HG03060 (cell line): ENCODE measurements around the gene COL27A1.
"Not testable (repeated sequence)": the region's sequence is repeated elsewhere in the genome, so short reads cannot be mapped to it uniquely, and the experiment has no call there.

Source experiments
- ATAC-seq: cut with Tn5 transposase; IDR thresholded peaks from one replicate; pipeline ENCODE4 v1.9.1; 2021; ENCODE audit warnings: low read depth, moderate number of reproducible peaks; ENCODE audit not compliant: unreplicated experiment

Gene COL27A1

GRCh38 chr9:114122136-114123027 is 33.0 kb upstream of the COL27A1 start:
- ATAC-seq: no peak

DNA sequence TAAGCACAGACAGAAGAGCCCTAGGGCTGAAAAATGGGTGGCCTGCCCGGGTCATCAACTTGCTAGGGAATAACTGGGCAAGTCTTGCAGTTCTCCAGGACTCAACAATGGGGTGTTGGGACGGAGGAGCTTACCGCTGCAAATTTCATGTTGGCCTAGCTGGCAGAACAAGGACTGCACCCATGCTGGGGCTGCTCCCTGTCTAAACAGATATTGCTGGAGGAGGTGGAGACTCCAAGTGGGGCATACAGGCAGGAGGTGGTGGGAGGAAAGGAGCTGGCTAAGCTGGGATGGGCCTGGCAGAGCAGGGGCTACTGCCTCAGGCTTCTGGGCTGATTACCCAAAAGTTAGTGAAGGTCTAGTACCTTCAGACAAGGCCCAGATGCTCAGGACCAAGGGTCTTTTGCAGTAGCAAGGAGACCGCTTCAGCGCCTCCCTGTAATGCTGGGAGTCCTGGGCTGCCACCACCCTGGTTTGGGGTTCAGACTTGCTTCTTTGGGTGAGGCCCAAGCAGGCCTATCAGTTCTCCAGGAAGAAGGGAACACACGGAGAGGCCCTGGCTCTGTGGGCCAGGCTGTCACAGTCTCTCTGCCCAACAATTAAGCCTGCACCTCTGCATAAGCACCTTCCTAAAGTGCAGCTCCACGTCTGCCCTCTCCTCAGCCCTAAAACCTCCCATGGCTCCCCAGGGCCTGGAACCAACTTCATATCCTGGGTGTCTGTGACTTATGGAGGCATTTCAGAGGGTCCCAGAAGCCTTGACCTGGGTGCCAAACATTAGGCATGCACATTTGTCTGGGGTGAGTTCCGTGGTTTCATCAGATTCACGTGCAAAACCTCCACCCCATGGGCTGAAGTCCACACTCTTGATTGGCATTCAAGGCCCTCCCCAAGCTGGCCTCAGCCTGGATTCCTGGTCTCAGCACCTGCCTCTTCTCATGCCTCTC is 32.0 kb upstream of the COL27A1 start:
- no peak for ATAC-seq

GRCh38 chr9:114124138-114124537 is 31.2 kb upstream of the COL27A1 start:
- ATAC-seq: no peak

DNA sequence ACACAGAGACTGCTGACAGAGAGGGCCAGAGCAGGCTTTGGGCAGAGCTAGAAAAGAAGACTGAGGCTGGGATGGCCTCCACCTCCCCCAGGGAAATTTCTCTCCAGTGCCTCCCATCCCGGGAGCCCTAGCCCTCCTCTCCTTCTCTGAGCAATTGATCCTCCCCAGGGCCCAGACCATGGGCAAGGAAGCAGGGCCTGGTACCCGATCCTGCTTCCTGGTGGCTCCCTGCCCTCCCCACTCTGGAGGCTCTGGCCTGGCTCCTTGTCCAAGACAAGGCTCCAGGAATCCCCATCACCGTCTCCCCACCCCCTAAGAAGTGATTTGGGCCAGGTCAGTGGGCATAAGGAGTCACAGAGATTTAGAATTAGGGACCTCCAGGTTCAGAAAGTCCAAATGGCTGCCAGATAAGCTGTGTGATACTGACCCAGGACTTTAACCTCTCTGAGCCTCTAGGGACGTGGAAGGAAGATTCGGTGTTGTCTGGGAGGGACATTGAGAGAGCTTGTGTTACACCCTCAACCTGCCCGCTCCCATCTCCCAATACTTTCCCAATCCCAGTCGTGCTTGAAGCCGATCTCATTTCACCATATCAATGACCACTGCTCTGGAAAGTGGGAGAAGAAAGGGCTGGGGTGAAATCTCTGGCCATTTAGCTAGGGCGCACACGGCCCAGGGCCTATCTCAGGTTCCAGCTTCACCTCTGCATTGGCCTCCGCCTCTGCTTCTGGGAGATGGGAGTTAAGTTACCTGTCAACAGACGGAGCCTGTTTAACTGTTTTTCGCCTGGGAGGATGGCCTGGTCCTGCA is 30.5 kb upstream of the COL27A1 start:
- no peak for ATAC-seq

DNA sequence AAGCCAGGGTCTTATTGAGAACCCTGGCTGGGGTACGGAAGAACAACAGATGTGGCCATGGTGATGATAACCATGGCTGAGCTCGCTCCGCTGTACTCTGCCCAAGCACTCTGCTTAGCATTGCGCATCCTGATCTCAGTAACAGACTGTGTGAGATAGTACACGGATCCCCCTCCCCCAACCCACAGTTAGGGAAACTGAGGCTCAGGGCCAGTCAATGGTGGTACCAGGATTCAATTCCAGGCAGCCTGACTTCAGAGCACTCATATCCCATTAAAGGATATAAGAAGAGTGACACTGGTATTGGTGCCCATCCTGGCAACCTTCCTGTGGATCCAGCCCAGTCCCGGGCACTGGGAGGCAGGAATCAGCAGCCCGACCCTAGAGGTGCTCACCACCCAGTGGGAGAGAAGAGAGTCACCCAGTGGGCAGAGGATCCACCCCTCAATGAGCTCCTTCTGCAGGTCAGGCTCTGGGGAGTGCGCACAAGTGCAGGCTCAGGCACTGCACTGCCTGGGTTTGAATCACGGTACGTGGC is 29.8 kb upstream of the COL27A1 start:
- no peak for ATAC-seq

GRCh38 chr9:114126247-114127060 is 28.9 kb upstream of the COL27A1 start:
- ATAC-seq: no peak

DNA sequence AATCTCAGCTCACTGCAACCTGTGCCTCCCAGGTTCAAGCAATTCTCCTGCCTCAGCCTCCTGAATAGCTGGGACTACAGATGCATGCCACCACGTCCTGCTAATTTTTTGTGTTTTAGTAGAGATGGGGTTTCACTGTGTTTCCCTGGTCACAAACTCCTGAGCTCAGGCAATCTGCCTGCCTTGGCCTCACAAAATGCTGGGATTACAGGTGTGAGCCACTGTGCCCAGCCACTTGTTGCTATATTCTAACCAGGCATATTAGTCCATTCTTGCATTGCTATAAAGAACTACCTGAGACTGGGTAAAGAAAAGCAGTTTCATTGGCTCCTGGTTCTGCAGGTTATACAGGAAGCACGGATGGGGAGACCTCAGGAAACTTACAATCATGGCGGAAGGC is 26.6 kb upstream of the COL27A1 start:
- ATAC-seq: not testable (repeated sequence)

DNA sequence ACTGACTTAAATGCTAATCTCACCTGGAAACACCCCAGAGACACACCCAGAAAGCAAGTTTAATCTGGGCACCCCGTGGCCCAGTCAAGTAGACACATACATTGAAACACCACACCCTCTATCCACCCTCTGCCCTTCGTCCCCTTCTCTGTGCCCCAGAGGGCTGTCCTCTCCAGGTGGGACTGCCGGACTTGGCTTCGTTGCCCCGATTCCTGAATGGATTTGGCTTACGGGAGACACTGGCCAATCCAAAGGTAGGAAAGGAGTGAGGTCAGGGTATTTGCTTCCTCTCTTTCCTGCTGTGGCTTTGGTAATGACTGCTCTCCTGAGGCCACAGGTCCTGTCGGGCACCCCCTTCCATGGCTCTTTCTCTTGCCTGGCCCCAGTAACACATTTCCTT is 25.2 kb upstream of the COL27A1 start:
- ATAC-seq: no peak

DNA sequence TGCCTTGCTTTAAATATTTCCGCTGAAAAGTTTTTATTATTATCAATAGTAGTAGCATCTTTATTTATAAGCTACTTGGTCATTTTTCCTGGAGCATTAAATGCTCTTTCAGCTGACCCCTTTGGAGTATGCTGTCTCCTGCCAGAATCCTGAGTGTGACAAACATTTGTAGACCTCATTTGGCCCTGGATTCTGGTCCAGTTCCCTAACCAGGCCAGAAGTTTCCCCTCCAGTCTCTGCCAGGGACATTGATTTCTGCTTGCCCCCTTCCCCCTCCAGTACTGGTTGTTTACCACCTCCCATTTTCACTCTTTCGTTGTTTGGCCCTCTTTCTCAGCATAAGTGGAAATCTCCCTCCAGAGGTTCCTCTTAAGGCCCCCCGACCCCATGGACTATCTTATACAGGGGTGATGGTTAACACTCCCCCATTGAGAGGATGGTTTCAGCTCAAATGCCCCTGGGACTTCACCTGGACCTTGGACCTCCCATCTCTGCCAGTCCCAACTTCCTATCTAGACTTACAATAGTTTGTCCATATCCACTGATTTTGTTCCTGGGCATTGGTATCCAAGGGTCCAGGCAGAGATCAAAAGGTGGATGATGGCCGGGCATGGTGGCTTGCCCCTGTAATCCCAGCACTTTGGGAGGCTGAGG is 24.6 kb upstream of the COL27A1 start:
- ATAC-seq: no peak

DNA sequence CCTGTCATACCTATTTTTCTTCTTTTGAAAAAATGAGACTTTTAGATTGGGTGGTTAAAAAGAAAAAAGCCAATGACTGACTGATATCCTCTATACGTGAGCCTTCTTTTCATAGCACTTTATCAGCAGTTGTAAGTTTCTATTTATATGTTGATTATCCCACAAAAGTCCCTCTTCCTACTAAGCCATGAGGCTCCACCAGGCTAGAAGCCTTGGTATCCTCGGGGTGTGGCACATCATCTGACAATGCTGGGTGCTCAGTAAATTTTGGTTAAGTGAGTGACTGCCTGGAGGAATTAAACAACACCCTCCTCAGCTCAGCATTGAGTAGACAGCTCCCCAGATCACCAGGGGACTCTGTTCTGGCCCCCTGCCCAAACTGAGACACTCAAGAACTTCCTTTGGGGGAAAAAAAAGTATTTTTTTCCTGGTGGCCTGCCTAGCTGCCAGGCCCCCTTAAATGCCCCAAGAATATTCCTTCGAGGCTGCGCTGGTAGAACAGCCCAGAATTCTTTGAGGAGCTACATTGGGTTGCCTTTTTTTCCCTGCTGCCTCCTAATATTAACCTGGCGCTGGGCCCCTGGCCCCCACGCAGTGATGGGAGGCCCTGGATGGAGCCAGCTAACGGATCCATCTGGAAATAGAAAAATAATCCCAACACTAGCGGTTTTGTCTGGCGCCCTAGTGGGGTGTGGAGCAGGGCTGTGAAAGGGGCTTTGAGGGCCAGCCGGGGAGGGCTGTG is 23.4 kb upstream of the COL27A1 start:
- ATAC-seq: no peak

- no peak for ATAC-seq
Observed at GRCh38 chr9:114132550-114132918, 22.8 kb upstream of the COL27A1 start.

DNA sequence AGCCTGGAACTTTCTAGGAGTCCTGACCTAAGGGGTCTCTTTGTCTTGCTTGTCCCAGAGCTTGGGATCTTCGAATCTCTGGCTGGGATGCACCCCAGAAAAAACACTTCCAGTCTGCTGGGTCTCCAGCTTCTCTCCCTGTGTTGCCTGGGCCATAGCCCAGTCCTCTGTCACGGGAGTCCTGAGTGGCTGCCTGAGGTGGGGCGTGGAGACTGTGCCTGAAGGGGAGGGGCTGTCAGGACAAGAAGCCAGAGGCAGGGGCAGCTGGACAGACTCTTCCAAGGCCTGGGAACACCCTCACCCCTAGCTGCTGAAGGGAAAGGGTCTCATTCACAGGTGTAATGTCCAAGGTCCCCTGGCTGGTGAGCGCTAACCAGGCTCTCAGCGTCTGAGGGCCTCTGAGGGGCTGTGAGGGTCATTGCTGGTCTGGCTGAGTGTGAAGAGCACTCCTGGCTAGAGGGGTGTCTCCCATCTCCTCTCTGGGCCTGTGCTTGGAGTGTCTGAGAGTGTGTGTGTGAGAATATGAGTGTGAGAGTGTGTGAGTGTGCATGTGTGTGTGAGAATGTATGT is 20.4 kb upstream of the COL27A1 start:
- no peak for ATAC-seq

GRCh38 chr9:114137831-114138230 is 17.5 kb upstream of the COL27A1 start:
- no peak for ATAC-seq

- no peak for ATAC-seq
Observed at GRCh38 chr9:114138552-114138971, 16.8 kb upstream of the COL27A1 start.

DNA sequence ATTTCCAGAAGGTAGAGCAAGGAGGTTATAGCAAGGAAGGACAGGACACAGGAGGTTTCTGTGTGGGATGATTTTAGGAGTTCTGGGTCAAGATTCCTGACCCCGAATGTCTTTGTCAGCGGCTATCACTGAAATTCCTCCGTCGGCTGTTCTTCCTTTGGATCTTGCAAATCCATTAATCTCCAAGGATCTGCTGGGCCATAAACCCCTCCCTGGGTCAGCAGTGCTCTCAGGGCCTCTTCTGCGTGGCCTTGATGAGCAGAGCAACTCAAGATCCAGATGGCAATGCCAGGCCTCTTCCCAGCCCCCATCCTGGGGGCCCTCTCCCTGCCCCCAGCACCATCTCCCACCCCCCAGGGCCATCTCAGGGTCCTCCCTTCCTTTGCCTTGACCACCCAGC is 16.3 kb upstream of the COL27A1 start:
- ATAC-seq: no peak

- ATAC-seq: no peak
Observed at GRCh38 chr9:114140401-114140800, 14.9 kb upstream of the COL27A1 start.

DNA sequence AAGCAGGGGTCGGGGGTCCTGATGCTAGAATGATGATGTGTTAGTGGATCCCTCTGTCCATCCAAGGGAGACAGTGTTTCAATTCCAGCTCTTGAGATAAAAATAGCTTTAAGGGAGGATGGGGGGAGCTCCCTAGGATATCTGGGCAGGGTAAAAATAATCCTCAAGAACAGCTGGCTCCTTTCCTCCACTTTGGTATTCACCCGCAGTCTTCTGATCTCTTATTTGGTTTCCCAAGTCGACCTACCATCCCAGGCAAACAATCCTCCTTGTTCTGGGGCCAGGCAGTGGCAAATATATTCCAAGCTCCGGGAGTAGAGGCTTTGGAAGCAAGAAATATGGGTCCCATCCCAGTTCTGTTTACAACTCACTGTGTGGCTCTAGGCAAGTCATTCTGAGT is 14.5 kb upstream of the COL27A1 start:
- no peak for ATAC-seq
